NCI-H2029 (cell line): ENCODE data around the gene GJA10.

ENCODE experiments used
- DNase-seq: peaks from one replicate; lab custom pipeline; 2025; lab: John Stamatoyannopoulos, UW

Gene GJA10

GRCh38 chr6:89917216-89917615, 22.9 kb downstream of the GJA10 start:
- no peak for DNase-seq

- DNase-seq, result no peak
Observed at GRCh38 chr6:89917801-89918366, 23.6 kb downstream of the GJA10 start.

GRCh38 chr6:89921197-89921596, 26.9 kb downstream of the GJA10 start:
- no peak for DNase-seq

GRCh38 chr6:89921691-89922090, 27.4 kb downstream of the GJA10 start:
- no peak for DNase-seq

GRCh38 chr6:89924231-89924630, 30.0 kb downstream of the GJA10 start:
- DNase-seq, result no peak

- DNase-seq, result no peak
Observed at GRCh38 chr6:89925826-89926225, 31.6 kb downstream of the GJA10 start.

- DNase-seq, result no peak
Observed at GRCh38 chr6:89927264-89927663, 33.0 kb downstream of the GJA10 start.

- no peak for DNase-seq
Observed at GRCh38 chr6:89927791-89928550, 33.7 kb downstream of the GJA10 start.

- DNase-seq, result no peak
Observed at GRCh38 chr6:89928604-89929003, 34.3 kb downstream of the GJA10 start.

- DNase-seq, result no peak
Observed at GRCh38 chr6:89930789-89931188, 36.5 kb downstream of the GJA10 start.

GRCh38 chr6:89932245-89932802, 38.1 kb downstream of the GJA10 start:
- DNase-seq, result no peak

GRCh38 chr6:89934685-89935366, 40.6 kb downstream of the GJA10 start:
- DNase-seq, result no peak

GRCh38 chr6:89936177-89936576, 41.9 kb downstream of the GJA10 start:
- no peak for DNase-seq

GRCh38 chr6:89938014-89938413, 43.7 kb downstream of the GJA10 start:
- no peak for DNase-seq

GRCh38 chr6:89939144-89939543, 44.9 kb downstream of the GJA10 start:
- DNase-seq, result no peak

GRCh38 chr6:89940225-89941027, 46.2 kb downstream of the GJA10 start:
- DNase-seq, result peak; percentile 76

- peak; percentile 92 for DNase-seq
Observed at GRCh38 chr6:89941031-89941762, 46.9 kb downstream of the GJA10 start.

GRCh38 chr6:89941763-89942497, 47.7 kb downstream of the GJA10 start:
- peak; percentile 43 for DNase-seq

- no peak for DNase-seq
Observed at GRCh38 chr6:89942601-89943000, 48.3 kb downstream of the GJA10 start.

- no peak for DNase-seq
Observed at GRCh38 chr6:89944181-89944755, 50.0 kb downstream of the GJA10 start.
